Hematopoietic multipotent progenitor cell treated with erythropoietin and hydrocortisone succinate and interleukin-3 and kit ligand, for 17 days (in vitro differentiated cells): ENCODE measurements around the gene BACE1-AS.

Source experiments
- DNase-seq: peaks from one replicate; pipeline ENCODE4 v3.0.0-alpha.2; 2015; ENCODE audit warnings: low spot score

The BACE1-AS gene

GRCh38 chr11:117292616-117293015 is 1.5 kb downstream of the BACE1-AS start:
- DNase-seq, result no peak

- no peak for DNase-seq
Measured at GRCh38 chr11:117295438-117296137, 4.4 kb downstream of the BACE1-AS start.

- DNase-seq, result no peak
Measured at GRCh38 chr11:117296881-117297280, 5.7 kb downstream of the BACE1-AS start.

- no peak for DNase-seq
Measured at GRCh38 chr11:117298195-117298594, 7.0 kb downstream of the BACE1-AS start.

GRCh38 chr11:117299351-117300282 is 8.5 kb downstream of the BACE1-AS start:
- no peak for DNase-seq

GRCh38 chr11:117300283-117300663 is 9.1 kb downstream of the BACE1-AS start:
- DNase-seq, result no peak

- no peak for DNase-seq
Measured at GRCh38 chr11:117300773-117301172, 9.6 kb downstream of the BACE1-AS start.

- no peak for DNase-seq
Measured at GRCh38 chr11:117302228-117302627, 11.1 kb downstream of the BACE1-AS start.

- no peak for DNase-seq
Measured at GRCh38 chr11:117303101-117303500, 12.0 kb downstream of the BACE1-AS start.

GRCh38 chr11:117303646-117304315 is 12.6 kb downstream of the BACE1-AS start:
- DNase-seq, result no peak

- DNase-seq, result no peak
Measured at GRCh38 chr11:117305145-117305544, 14.0 kb downstream of the BACE1-AS start.

- no peak for DNase-seq
Measured at GRCh38 chr11:117309310-117309709, 18.2 kb downstream of the BACE1-AS start.

- no peak for DNase-seq
Measured at GRCh38 chr11:117313091-117313490, 21.9 kb downstream of the BACE1-AS start.

- DNase-seq, result no peak
Measured at GRCh38 chr11:117313828-117314768, 23.0 kb downstream of the BACE1-AS start.

GRCh38 chr11:117314840-117315239 is 23.7 kb downstream of the BACE1-AS start:
- DNase-seq, result no peak

- DNase-seq, result no peak
Measured at GRCh38 chr11:117315285-117316196, 24.4 kb downstream of the BACE1-AS start.

GRCh38 chr11:117316197-117316961 is 25.2 kb downstream of the BACE1-AS start, which contains the start of gene BACE1:
TSS of gene BACE1 (minus strand) at chr11:117316256. CDS start at chr11:117315795, 461 bp downstream.
- no peak for DNase-seq

- DNase-seq, result no peak
Measured at GRCh38 chr11:117318738-117319137, 27.6 kb downstream of the BACE1-AS start.

GRCh38 chr11:117319214-117319840 is 28.2 kb downstream of the BACE1-AS start:
- DNase-seq, result no peak
